Mesothelial cell of epicardium (in vitro differentiated cells): ENCODE results near the gene ZNF668. TPM values are rescaled to one million over a fixed set of nuclear protein-coding genes. Genes with fewer than 3 reads are reported as not detected.

ENCODE experiments used
- DNase-seq, 2 experiments: peaks; one replicate each; pipeline ENCODE4 v3.0.0; 2021; ENCODE audit warnings: low spot score in 2 of 2; ENCODE audit not compliant: unreplicated experiment in 2 of 2
- H3K27ac Mint-ChIP-seq: 2 replicates; pipeline ENCODE4 v1.8.0; 2021; ENCODE audit warnings: mixed read lengths
- H3K27me3 Mint-ChIP-seq: 2 replicates; pipeline ENCODE4 v1.8.0; 2021; ENCODE audit warnings: low read depth, mixed read lengths
- H3K36me3 Mint-ChIP-seq: 2 replicates; pipeline ENCODE4 v1.8.0; 2021; ENCODE audit warnings: mixed read lengths
- H3K4me1 Mint-ChIP-seq: 2 replicates; pipeline ENCODE4 v1.8.0; 2021; ENCODE audit warnings: mixed read lengths
- H3K4me3 Mint-ChIP-seq: 2 replicates; pipeline ENCODE4 v1.8.0; 2021; ENCODE audit warnings: mild to moderate bottlenecking, moderate library complexity, mixed read lengths
- H3K9me3 Mint-ChIP-seq: 2 replicates; pipeline ENCODE4 v1.8.0; 2021; ENCODE audit warnings: mixed read lengths
- CTCF ChIP-seq: fragments of 200-600 bp; sonication (generic); IDR thresholded peaks from one replicate; pipeline ENCODE4 v1.5.0; 2021; ENCODE audit warnings: antibody characterized with exemption; ENCODE audit not compliant: unreplicated experiment
- total RNA-seq: library from RNA; stranded (reverse); gene quantifications from 3 replicates; pipeline ENCODE4 v1.2.1, GENCODE V29; 2021

The ZNF668 gene
- 11.8 to 14.1 TPM (median 12.8 TPM) in 3 replicates for total RNA-seq

DNA sequence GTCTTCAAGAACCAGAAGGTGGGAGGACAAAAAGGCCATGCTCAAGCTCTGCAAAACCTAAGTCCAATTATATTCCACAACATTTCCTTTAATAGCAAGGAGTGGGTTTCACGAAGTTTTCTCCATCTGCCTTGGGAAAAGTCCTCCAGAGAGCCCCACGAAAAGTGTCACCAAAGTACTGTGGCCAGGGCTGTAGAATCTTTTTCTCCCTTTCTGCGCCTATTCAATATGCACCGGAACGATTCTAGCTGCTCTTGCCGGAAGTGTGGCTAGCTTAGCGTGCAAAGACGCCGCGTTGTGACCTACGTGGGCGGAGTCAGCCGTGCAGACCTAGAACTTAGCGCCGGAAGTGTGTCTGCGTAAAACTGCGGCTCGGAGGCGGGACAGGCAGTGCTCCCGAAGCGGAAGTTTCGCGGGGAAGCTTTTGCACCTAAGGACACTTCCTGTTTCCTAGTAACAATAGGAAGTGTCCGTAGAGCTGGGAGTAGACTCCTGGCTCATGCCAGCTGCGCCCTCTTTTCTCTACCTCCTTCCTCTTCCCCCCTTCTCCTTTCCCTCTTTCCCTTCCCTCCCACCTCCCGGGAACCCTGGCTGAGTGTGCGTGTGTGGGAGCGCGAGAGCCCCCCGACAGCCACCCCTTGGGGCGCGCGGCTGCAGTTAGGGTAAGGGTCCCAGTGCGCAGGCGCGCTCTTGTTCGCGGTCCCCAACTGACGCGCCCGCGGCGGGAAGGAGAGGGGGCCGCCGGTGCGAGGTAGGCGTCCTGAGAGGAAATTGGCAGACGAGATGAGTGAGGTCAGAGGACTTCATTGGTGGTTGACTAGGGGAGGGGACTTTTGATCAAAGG, at the start of gene ZNF668, which contains the start of gene ZNF646:
ZNF668 (minus strand) TSS at position 271 of the 844 bp plus-strand sequence. CDS start 9,781 bp downstream, outside the sequence.
ZNF646 (plus strand) TSS at position 453 of the 844 bp plus-strand sequence. CDS start 1,903 bp downstream, outside the sequence.
- peak; percentile 91 to 94 for DNase-seq
- Mint-ChIP-seq H3K27me3 (no peaks in the 10 kb centered on the region), H3K4me3 (peak within 1 kb of the TSS; percentile 99), H3K36me3 (peaks cover 12% of the 10 kb centered on the region), H3K27ac (peak within 1 kb of the TSS; percentile 96), H3K4me1 (peaks cover 21% of the 10 kb centered on the region), H3K9me3 (no peaks in the 10 kb centered on the region)
- no peak for TF ChIP-seq CTCF

DNA sequence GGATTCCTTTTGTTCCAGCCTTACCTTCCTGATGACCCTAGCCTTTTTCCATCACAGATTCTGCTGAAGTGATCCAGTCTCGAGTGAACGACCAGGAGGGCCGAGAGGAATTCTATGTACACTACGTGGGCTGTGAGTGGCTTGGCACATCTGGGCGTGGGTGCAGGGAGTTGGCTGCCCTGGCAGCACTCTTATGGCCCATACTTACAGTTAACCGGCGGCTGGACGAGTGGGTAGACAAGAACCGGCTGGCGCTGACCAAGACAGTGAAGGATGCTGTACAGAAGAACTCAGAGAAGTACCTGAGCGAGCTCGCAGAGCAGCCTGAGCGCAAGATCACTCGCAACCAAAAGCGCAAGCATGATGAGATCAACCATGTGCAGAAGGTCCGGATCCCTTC, 46.1 kb upstream of the ZNF668 start:
- Mint-ChIP-seq H3K4me3 (no peak overlapping the region), H3K27me3 (no peaks in the 10 kb centered on the region)

DNA sequence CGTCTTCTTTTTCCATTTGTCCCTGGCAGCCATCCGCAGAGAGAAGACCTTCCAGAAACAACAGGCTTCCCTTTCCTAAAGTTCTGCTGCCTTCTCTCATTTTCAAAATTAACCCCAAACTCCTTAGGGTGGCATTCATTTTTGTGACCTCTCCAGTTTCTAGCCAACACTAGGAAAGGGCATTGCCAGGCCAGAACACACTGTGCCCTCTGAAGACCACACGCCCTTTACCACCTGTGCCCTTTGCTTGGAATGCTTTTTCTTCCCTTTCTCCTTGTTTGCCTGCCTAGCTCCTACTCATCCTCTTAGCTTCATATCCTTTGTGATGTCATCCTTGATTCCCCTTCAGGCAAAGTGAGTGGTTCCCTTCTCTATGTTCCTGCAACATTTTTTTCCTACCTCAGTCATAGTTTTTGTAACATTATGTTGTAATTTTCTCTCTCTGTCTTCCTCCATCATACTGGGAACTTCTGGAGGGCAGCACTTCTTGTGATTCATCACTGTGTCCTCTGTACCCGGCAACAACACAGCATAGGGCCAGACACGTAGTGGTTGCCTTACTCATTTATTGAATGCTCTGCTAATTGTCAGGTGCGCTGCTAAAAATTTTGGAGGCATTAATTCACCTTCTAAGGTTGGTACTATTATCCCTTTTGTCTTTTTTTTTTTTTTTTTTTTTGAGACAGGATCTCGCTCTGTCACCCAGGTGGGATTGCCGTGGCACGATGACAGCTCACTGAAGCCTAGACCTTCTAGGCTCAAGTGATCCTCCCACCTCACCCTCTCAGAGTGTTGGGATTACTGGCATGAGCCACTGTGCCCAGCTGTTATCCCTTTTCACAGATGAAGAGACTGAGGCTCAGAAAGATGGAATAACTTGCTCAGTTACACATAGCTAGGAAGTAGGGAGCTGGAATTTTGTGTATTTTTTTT, 44.4 kb upstream of the ZNF668 start:
- Mint-ChIP-seq H3K36me3 (peaks cover 15% of the 10 kb centered on the region), H3K27me3 (no peaks in the 10 kb centered on the region), H3K9me3 (no peaks in the 10 kb centered on the region), H3K4me3 (peak overlapping the region; percentile 84), H3K4me1 (peaks cover 12% of the 10 kb centered on the region), H3K27ac (peak overlapping the region; percentile 95)
- TF ChIP-seq CTCF: no peak
- DNase-seq: no peak

More for the DNA sequence above, 46.1 kb upstream of the ZNF668 start:
- TF ChIP-seq CTCF: no peak
- H3K36me3 Mint-ChIP-seq: peaks cover 21% of the 10 kb centered on the region
- H3K27ac Mint-ChIP-seq: no peak overlapping the region
- H3K4me1 Mint-ChIP-seq: peaks cover 12% of the 10 kb centered on the region
- no peak for DNase-seq
- no peaks in the 10 kb centered on the region for H3K9me3 Mint-ChIP-seq

GRCh38 chr16:31117384-31118222, 43.6 kb upstream of the ZNF668 start, which contains the start of gene KAT8:
TSS of gene KAT8 (plus strand) at chr16:31117664. CDS start at chr16:31117682, 18 bp downstream.
- Mint-ChIP-seq H3K27ac (peak within 1 kb of the TSS; percentile 95), H3K9me3 (no peaks in the 10 kb centered on the region), H3K4me1 (peaks cover 12% of the 10 kb centered on the region), H3K27me3 (no peaks in the 10 kb centered on the region), H3K4me3 (peak within 1 kb of the TSS; percentile 84), H3K36me3 (peaks cover 16% of the 10 kb centered on the region)
- peak; percentile 94 to 97 for DNase-seq
- no peak for TF ChIP-seq CTCF

GRCh38 chr16:31114468-31114867, 40.4 kb upstream of the ZNF668 start:
- peaks cover 13% of the 10 kb centered on the region for H3K4me1 Mint-ChIP-seq
- TF ChIP-seq CTCF: no peak
- DNase-seq: no peak
- H3K9me3 Mint-ChIP-seq: no peaks in the 10 kb centered on the region
- H3K36me3 Mint-ChIP-seq: peaks cover 19% of the 10 kb centered on the region
- H3K4me3 Mint-ChIP-seq: peak overlapping the region; percentile 20
- no peaks in the 10 kb centered on the region for H3K27me3 Mint-ChIP-seq
- H3K27ac Mint-ChIP-seq: peak overlapping the region; percentile 85
